Pancreas (tissue), 10 donors: ENCODE data around the gene DLL4. TPM values are rescaled to one million over a fixed set of nuclear protein-coding genes. Genes with fewer than 3 reads are reported as not detected.

Experiments used
- ATAC-seq, 4 donors: fragments of 200-7000 bp; cut with Tn5 transposase; one replicate each; pipeline versions ENCODE4 v1.8.0 to v1.9.1; 2020; ENCODE audit warnings: mild to moderate bottlenecking in 4 of 4, moderate library complexity in 4 of 4
- DNase-seq, 6 donors: peaks; one replicate each; pipeline ENCODE4 v3.0.0-alpha.2; 2020
- FAIRE-seq: peaks from 2 replicates; lab custom pipeline; 2012; peaks lifted over from hg19 to GRCh38; lab: Jason Lieb, UNC
- H3K27ac ChIP-seq, 4 donors: fragments of 200-600 bp; sonication (generic); 1 replicate in 3 of 4; 2 replicates in 1 of 4; pipeline versions ENCODE4 v1.5.0 to v1.8.0; 2020
- H3K27me3 ChIP-seq, 4 donors: fragments of 200-600 bp; one replicate each; pipeline ENCODE4 v1.8.0; 2021
- H3K36me3 ChIP-seq, 3 donors: fragments of 200-600 bp; sonication (generic) in 1 of 3; one replicate each; pipeline versions ENCODE4 v1.5.0 to v1.8.0; 2020 to 2021
- H3K4me1 ChIP-seq, 3 donors: fragments of 200-600 bp; one replicate each; pipeline ENCODE4 v1.8.0; 2021
- H3K4me3 ChIP-seq, 4 donors: fragments of 200-600 bp; sonication (generic) in 2 of 4; one replicate each; pipeline versions ENCODE4 v1.5.0 to v1.8.0; 2020 to 2021
- H3K9me3 ChIP-seq, 4 donors: fragments of 200-600 bp; one replicate each; pipeline ENCODE4 v1.8.0; 2021
- WGBS, 2 donors: extraction: QIAGEN DNeasy Blood & Tissue Kit; methylation state at CpG; one replicate each; pipeline ENCODE4 v1.1.7; 2013; 5-methylcytosine and 5-hydroxymethylcytosine counted together
- intact Hi-C, 3 donors: fragments of 100-400 bp; cut with DNase I; formaldehyde crosslinking; loops; one replicate each; pipeline versions ENCODE4 v1.11.1 to v1.14.2; 2022
- polyA plus RNA-seq, 2 donors: library from polyadenylated mRNA; stranded (reverse); fragments of 200-250 nt; gene quantifications; one replicate each; pipeline ENCODE4 v1.2.3, GENCODE V29; 2013
- total RNA-seq, 6 donors: library from RNA; stranded (reverse); fragmentation: NEBNext Ultra II Directional in 4 of 6; extraction: Animal tissue kit (Norgen Biotek cat#: 25700) in 4 of 6; gene quantifications; one replicate each; pipeline versions ENCODE4 v1.2.1 to v1.2.4, GENCODE V29; 2021 to 2023
- TF ChIP-seq, protein P1 (sequence below), 4 donors: fragments of 200-600 bp; sonication (generic) in 3 of 4; IDR thresholded peaks; one replicate each; pipeline versions ENCODE4 v1.5.0 to v1.8.0; 2021; ENCODE audit warnings: antibody characterized with exemption in 4 of 4
- donor health status: healthy with polysubstance abuse.
- donor health status: DM: no; HTN: no; CAD: no; lungs with moderate emphysema.
- donor health status: DM: no; HTN: no; CAD: no.
- donor health status: control.
- donor health status: control.
- donor health status: Bipolar disorder and iron deficiency.
- donor health status: DM: yes; HTN: yes; CAD: no.
- donor health status: DM: no; HTN: no; CAD: no.
- donor health status: DM: no; HTN: no; CAD: no.
- donor health status: DM: yes; HTN: yes; CAD: no.

DLL4 gene
- total and polyA plus RNA-seq, 8 donors = 1.3 to 4.8 (median 2.3) TPM

DNA sequence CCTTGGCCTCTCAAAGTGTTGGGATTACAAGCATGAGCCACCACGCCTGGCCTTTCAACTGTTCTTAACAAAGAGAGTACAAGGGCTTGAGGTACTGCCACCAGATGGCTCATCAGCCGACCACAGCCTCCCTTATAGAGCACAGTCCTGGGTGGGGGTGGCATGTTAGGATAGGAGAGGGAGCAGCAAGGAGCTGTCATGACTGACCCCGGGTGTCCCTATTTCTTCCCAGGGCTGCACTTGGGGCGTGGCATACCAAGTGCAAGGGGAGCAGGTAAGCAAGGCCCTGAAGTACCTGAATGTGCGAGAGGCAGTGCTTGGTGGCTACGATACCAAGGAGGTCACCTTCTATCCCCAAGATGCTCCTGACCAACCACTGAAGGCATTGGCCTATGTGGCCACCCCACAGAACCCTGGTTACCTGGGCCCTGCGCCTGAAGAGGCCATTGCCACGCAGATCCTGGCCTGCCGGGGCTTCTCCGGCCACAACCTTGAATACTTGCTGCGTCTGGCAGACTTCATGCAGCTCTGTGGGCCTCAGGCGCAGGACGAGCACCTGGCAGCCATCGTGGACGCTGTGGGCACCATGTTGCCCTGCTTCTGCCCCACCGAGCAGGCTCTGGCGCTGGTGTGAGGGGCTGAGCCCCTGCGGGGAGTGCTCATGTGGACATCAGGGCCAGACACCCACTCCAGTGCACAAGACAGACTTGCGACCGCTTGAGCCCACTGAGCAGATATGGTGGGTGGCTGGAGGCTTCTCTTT is 26.2 kb downstream of the DLL4 start:
- intact Hi-C loops = no loop called here
- Histone ChIP-seq H3K36me3 (no peaks in the 10 kb centered on the region), H3K9me3 (no peaks in the 10 kb centered on the region), H3K27me3 (no peaks in the 10 kb centered on the region), H3K27ac (no peak overlapping the region), H3K4me3 (no peak overlapping the region), H3K4me1 (peaks cover 7 to 26% (median 25%) of the 10 kb centered on the region in 3 donors)
- DNase-seq = peak in 1 of 6 donors; percentile 52
- WGBS, 2 donors = 80 to 87% methylated on average over 20 of the region's 20 CpGs
- no peak for ATAC-seq
- TF ChIP-seq, protein P1, sequence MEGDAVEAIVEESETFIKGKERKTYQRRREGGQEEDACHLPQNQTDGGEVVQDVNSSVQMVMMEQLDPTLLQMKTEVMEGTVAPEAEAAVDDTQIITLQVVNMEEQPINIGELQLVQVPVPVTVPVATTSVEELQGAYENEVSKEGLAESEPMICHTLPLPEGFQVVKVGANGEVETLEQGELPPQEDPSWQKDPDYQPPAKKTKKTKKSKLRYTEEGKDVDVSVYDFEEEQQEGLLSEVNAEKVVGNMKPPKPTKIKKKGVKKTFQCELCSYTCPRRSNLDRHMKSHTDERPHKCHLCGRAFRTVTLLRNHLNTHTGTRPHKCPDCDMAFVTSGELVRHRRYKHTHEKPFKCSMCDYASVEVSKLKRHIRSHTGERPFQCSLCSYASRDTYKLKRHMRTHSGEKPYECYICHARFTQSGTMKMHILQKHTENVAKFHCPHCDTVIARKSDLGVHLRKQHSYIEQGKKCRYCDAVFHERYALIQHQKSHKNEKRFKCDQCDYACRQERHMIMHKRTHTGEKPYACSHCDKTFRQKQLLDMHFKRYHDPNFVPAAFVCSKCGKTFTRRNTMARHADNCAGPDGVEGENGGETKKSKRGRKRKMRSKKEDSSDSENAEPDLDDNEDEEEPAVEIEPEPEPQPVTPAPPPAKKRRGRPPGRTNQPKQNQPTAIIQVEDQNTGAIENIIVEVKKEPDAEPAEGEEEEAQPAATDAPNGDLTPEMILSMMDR (IDR thresholded peaks at IDR 0.05) = no peak
- no peak for FAIRE-seq

DNA sequence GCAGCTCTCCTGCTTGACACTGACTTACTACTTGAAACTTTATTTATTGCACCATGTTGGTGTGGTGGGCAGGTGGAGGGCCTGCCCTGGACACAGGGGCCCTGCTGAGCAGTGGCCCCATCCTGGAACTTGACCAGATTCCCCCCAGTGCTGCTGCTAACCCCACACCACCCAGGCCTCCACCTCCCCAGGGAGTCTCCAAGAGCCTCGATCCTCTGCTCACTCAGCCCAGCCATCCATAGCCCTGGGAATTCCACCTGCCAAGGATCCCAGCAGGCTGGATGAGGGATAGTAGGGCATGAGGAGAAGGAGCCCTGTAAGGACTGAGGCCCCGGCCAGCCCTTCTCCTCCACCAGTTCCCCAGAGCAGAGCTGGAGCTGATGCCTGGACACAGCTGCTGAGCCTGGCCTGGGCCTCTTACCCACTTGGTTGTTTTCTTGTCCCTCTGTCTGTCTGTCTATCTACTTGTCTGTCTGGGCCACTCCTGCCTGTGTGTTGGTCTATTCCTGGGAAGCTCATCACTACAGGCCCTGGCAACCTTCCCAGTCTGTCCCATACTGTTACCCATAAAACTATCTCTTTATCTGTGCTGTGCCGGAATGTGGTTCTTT is 26.9 kb downstream of the DLL4 start:
- H3K27ac ChIP-seq = no peak overlapping the region
- intact Hi-C loops = no loop called here
- H3K9me3 ChIP-seq = no peaks in the 10 kb centered on the region
- no peaks in the 10 kb centered on the region for H3K36me3 ChIP-seq
- H3K4me3 ChIP-seq = no peak overlapping the region
- FAIRE-seq (no peak), DNase-seq (peak in 1 of 6 donors; percentile 55), ATAC-seq (no peak)
- TF ChIP-seq, protein P1 (IDR thresholded peaks at IDR 0.05) = no peak
- 72% methylated on average over 3 of the region's 3 CpGs for WGBS, 2 donors
- H3K27me3 ChIP-seq = no peaks in the 10 kb centered on the region
- peaks cover 7 to 23% (median 23%) of the 10 kb centered on the region in 3 donors for H3K4me1 ChIP-seq

DNA sequence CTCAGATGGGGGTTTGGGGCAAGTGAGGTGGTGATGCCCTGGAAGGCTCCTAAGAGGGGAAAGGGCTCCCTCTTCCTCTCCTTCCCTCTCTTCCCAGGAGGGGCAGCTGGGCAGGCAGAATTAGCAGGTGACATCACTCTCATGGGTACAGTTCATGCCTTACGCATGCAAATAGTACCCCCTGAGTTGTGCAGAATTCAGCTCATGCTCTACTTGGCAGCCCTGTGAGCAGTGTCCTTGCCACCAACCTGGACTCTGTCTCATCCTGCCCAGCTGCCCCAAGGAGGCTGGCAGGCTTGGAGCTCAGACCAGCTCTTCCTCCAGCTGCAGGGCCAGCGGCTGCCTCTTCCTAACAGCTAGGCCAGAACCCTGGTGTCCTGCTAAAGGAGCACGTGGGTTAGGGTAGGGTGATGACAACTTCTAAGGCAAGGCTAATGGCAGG is 27.4 kb downstream of the DLL4 start:
- H3K27me3 ChIP-seq = no peaks in the 10 kb centered on the region
- no peaks in the 10 kb centered on the region for H3K9me3 ChIP-seq
- H3K4me1 ChIP-seq = peaks cover 7 to 23% (median 23%) of the 10 kb centered on the region in 3 donors
- TF ChIP-seq, protein P1 (IDR thresholded peaks at IDR 0.05) = no peak
- intact Hi-C loops = no loop called here
- no peak for FAIRE-seq
- no peak for ATAC-seq
- H3K27ac ChIP-seq = peak overlapping the region in 1 of 4 donors; percentile 17
- peak in 1 of 6 donors; percentile 45 for DNase-seq
- H3K36me3 ChIP-seq = no peaks in the 10 kb centered on the region
- no peak overlapping the region for H3K4me3 ChIP-seq
- 90 to 93% methylated on average over 3 of the region's 3 CpGs for WGBS, 2 donors

DNA sequence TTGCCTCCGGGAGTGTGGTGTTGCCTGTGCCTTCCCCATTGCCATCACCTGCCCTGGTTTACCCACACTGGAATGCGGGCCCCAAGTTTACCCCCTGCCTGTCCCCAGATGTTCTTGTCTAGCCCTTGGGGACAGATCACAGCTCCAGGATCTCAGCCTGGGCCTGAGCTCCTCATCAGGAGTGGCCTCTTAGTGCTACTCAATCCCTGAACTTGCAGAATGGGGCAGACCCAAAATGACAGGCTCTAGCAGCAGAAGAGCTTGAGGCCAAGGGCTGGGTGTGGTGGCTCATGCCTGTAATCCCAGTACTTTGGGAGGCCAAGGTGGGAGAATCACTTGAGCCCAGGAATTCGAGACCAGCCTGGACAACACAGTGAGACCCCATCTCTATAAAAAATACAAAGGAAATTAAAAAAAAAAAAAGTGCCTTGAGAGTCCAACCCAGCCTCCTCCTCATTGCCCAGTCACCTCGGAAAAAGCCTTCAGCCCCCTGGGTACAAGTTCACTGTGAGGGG is 28.0 kb downstream of the DLL4 start:
- intact Hi-C loops = no loop called here
- Histone ChIP-seq H3K4me3 (no peak overlapping the region), H3K4me1 (peaks cover 7 to 22% (median 18%) of the 10 kb centered on the region in 3 donors), H3K36me3 (no peaks in the 10 kb centered on the region), H3K9me3 (no peaks in the 10 kb centered on the region), H3K27ac (peak overlapping the region in 2 of 4 donors; percentile 17 to 30), H3K27me3 (no peaks in the 10 kb centered on the region)
- TF ChIP-seq, protein P1 (IDR thresholded peaks at IDR 0.05) = no peak
- 81 to 84% methylated on average over 4 of the region's 4 CpGs for WGBS, 2 donors
- FAIRE-seq = no peak
- DNase-seq = no peak
- ATAC-seq = no peak
